Rectal smooth muscle tissue (tissue), 1 donor: ENCODE measurements around the gene ENTHD1.
"Not testable (repeated sequence)": the region's sequence is repeated elsewhere in the genome, so short reads cannot be mapped to it uniquely, and the experiment has no call there.

Experiments used
- H3K27ac ChIP-seq: one replicate; pipeline ENCODE4 v1.7.0; 2013; ENCODE audit warnings: low read depth, low read length, inconsistent platforms
- H3K27me3 ChIP-seq: one replicate; pipeline ENCODE4 v1.7.0; 2013; ENCODE audit warnings: low read length; ENCODE audit not compliant: control insufficient read depth, insufficient read depth
- H3K36me3 ChIP-seq: one replicate; pipeline ENCODE4 v1.7.0; 2013; ENCODE audit warnings: low read length; ENCODE audit not compliant: control insufficient read depth, insufficient read depth
- H3K4me1 ChIP-seq: one replicate; pipeline ENCODE4 v1.7.0; 2013; ENCODE audit warnings: low read length; ENCODE audit not compliant: control insufficient read depth, insufficient read depth
- H3K4me3 ChIP-seq: one replicate; pipeline ENCODE4 v1.7.0; 2013; ENCODE audit warnings: low read length
- H3K9ac ChIP-seq: one replicate; pipeline ENCODE4 v1.7.0; 2013; ENCODE audit warnings: low read length

Gene ENTHD1

GRCh38 chr22:39906207-39906606 lies 12.6 kb upstream of the ENTHD1 start:
- Histone ChIP-seq H3K9ac (no peak overlapping the region), H3K4me3 (no peak overlapping the region), H3K4me1 (no peaks in the 10 kb centered on the region), H3K36me3 (no peaks in the 10 kb centered on the region), H3K27ac (no peak overlapping the region), H3K27me3 (no peaks in the 10 kb centered on the region)

- H3K9ac ChIP-seq, result no peak overlapping the region
- no peaks in the 10 kb centered on the region for H3K36me3 ChIP-seq
- no peak overlapping the region for H3K27ac ChIP-seq
- no peaks in the 10 kb centered on the region for H3K4me1 ChIP-seq
- no peaks in the 10 kb centered on the region for H3K27me3 ChIP-seq
- H3K4me3 ChIP-seq, result no peak overlapping the region
These were observed 12.1 kb upstream of the ENTHD1 start for GRCh38 chr22:39905687-39906086.

- no peaks in the 10 kb centered on the region for H3K4me1 ChIP-seq
- no peaks in the 10 kb centered on the region for H3K27me3 ChIP-seq
- H3K36me3 ChIP-seq, result no peaks in the 10 kb centered on the region
- no peak overlapping the region for H3K9ac ChIP-seq
- no peak overlapping the region for H3K27ac ChIP-seq
- no peak overlapping the region for H3K4me3 ChIP-seq
These were observed 11.3 kb upstream of the ENTHD1 start for GRCh38 chr22:39904862-39905261.

GRCh38 chr22:39904024-39904423 lies 10.5 kb upstream of the ENTHD1 start:
- H3K4me1 ChIP-seq, H3K27me3 ChIP-seq, H3K4me3 ChIP-seq, H3K9ac ChIP-seq, H3K36me3 ChIP-seq, H3K27ac ChIP-seq: not testable (repeated sequence)

- H3K27me3 ChIP-seq, result no peaks in the 10 kb centered on the region
- no peak overlapping the region for H3K4me3 ChIP-seq
- H3K9ac ChIP-seq, result no peak overlapping the region
- no peaks in the 10 kb centered on the region for H3K4me1 ChIP-seq
- H3K27ac ChIP-seq, result no peak overlapping the region
- H3K36me3 ChIP-seq, result no peaks in the 10 kb centered on the region
These were observed 8.1 kb upstream of the ENTHD1 start for GRCh38 chr22:39901565-39902146.

- Histone ChIP-seq H3K36me3 (no peaks in the 10 kb centered on the region), H3K4me3 (no peak within 1 kb of the TSS), H3K27ac (no peak within 1 kb of the TSS), H3K9ac (no peak within 1 kb of the TSS), H3K4me1 (no peaks in the 10 kb centered on the region), H3K27me3 (no peaks in the 10 kb centered on the region)
These were observed 7.0 kb upstream of the ENTHD1 start, which contains the start of gene GRAP2 for GRCh38 chr22:39900306-39901227. Gene GRAP2 (plus strand): TSS chr22:39901084. CDS start chr22:39947107, 46,023 bp downstream.

GRCh38 chr22:39898997-39899396 lies 5.4 kb upstream of the ENTHD1 start:
- Histone ChIP-seq H3K4me3 (no peak overlapping the region), H3K9ac (no peak overlapping the region), H3K4me1 (no peaks in the 10 kb centered on the region), H3K27ac (no peak overlapping the region), H3K36me3 (no peaks in the 10 kb centered on the region), H3K27me3 (no peaks in the 10 kb centered on the region)

- H3K4me1 ChIP-seq, result no peaks in the 10 kb centered on the region
- no peaks in the 10 kb centered on the region for H3K36me3 ChIP-seq
- H3K9ac ChIP-seq, result no peak overlapping the region
- H3K4me3 ChIP-seq, result no peak overlapping the region
- H3K27me3 ChIP-seq, result no peaks in the 10 kb centered on the region
- no peak overlapping the region for H3K27ac ChIP-seq
These were observed 4.3 kb upstream of the ENTHD1 start for GRCh38 chr22:39897841-39898240.

GRCh38 chr22:39896313-39896996 lies 2.9 kb upstream of the ENTHD1 start:
- Histone ChIP-seq H3K4me1 (no peaks in the 10 kb centered on the region), H3K27me3 (no peaks in the 10 kb centered on the region), H3K4me3 (no peak overlapping the region), H3K36me3 (no peaks in the 10 kb centered on the region), H3K9ac (no peak overlapping the region), H3K27ac (no peak overlapping the region)

- Histone ChIP-seq H3K9ac (no peak overlapping the region), H3K4me1 (no peaks in the 10 kb centered on the region), H3K4me3 (no peak overlapping the region), H3K27me3 (no peaks in the 10 kb centered on the region), H3K27ac (no peak overlapping the region), H3K36me3 (no peaks in the 10 kb centered on the region)
These were observed 2.1 kb upstream of the ENTHD1 start for GRCh38 chr22:39895682-39896081.

- Histone ChIP-seq H3K27me3 (no peaks in the 10 kb centered on the region), H3K27ac (no peak overlapping the region), H3K36me3 (no peaks in the 10 kb centered on the region), H3K4me1 (no peaks in the 10 kb centered on the region), H3K4me3 (no peak overlapping the region), H3K9ac (no peak overlapping the region)
These were observed 1.1 kb upstream of the ENTHD1 start for GRCh38 chr22:39894554-39895092.

GRCh38 chr22:39889924-39890323 lies 3.6 kb downstream of the ENTHD1 start:
- H3K27ac ChIP-seq, H3K36me3 ChIP-seq, H3K27me3 ChIP-seq, H3K4me1 ChIP-seq, H3K9ac ChIP-seq, H3K4me3 ChIP-seq: not testable (repeated sequence)
